Thyroid gland (tissue), 4 donors: Measurements from ENCODE around the gene PSMD1. TPM values are rescaled to one million over a fixed set of nuclear protein-coding genes. Genes with fewer than 3 reads are reported as not detected.

Source experiments
- DNase-seq, 2 donors: peaks; one replicate each; pipeline ENCODE4 v3.0.0-alpha.2; 2019
- H3K27ac ChIP-seq, 3 donors: fragments of 200-600 bp; sonication (generic); 1 replicate in 2 of 3; 2 replicates in 1 of 3; pipeline ENCODE4 v1.5.1; 2016 to 2019; ENCODE audit warnings: mild to moderate bottlenecking in 1 of 3, moderate library complexity in 1 of 3
- H3K27me3 ChIP-seq: fragments of 200-600 bp; sonication (generic); one replicate; pipeline ENCODE4 v1.5.1; 2019
- H3K36me3 ChIP-seq, 2 donors: fragments of 200-600 bp; sonication (generic); one replicate each; pipeline ENCODE4 v1.5.1; 2016 to 2019
- H3K4me1 ChIP-seq, 2 donors: fragments of 200-600 bp; sonication (generic); one replicate each; pipeline ENCODE4 v1.5.1; 2017 to 2019
- H3K4me3 ChIP-seq, 3 donors: fragments of 200-600 bp; sonication (generic); replicated peaks in 1 of 3; 1 replicate in 2 of 3; 2 replicates in 1 of 3; pipeline ENCODE4 v1.5.1; 2016; ENCODE audit warnings: mild to moderate bottlenecking in 1 of 3
- H3K9me3 ChIP-seq: fragments of 200-600 bp; sonication (generic); one replicate; pipeline ENCODE4 v1.5.1; 2017
- POLR2A ChIP-seq, 2 donors: fragments of 450-650 bp; IDR thresholded peaks; one replicate each; pipeline ENCODE4 v1.6.1; 2017; ENCODE audit warnings: antibody characterized with exemption in 2 of 2, mild to moderate bottlenecking in 2 of 2, moderate library complexity in 1 of 2
- WGBS, 2 donors: methylation state at CpG; one replicate each; pipeline ENCODE4 v1.1.5; 2017; 5-methylcytosine and 5-hydroxymethylcytosine counted together
- intact Hi-C: fragments of 100-400 bp; cut with DNase I; formaldehyde crosslinking; loops from one replicate; pipeline ENCODE4 v1.15.1; 2023
- total RNA-seq, 4 donors: library from RNA; depleted of rRNA; stranded (reverse); fragments of >200 nt; gene quantifications; one replicate each; pipeline ENCODE4 v1.2.3, GENCODE V29; 2016
- TF ChIP-seq, protein P1 (sequence below), 6 experiments: fragments of 200-600 bp in 3 of 6; fragments of 450-650 bp in 3 of 6; sonication (generic) in 3 of 6; IDR thresholded peaks; one replicate each; pipeline ENCODE4 v1.5.1; 2016 to 2019; ENCODE audit warnings: antibody characterized with exemption in 6 of 6, mild to moderate bottlenecking in 2 of 6, inconsistent platforms in 1 of 6, moderate library complexity in 1 of 6

The PSMD1 gene
- total RNA-seq, 4 donors from 2014 or later = 60.2 to 98.7 (median 78.4) TPM

DNA sequence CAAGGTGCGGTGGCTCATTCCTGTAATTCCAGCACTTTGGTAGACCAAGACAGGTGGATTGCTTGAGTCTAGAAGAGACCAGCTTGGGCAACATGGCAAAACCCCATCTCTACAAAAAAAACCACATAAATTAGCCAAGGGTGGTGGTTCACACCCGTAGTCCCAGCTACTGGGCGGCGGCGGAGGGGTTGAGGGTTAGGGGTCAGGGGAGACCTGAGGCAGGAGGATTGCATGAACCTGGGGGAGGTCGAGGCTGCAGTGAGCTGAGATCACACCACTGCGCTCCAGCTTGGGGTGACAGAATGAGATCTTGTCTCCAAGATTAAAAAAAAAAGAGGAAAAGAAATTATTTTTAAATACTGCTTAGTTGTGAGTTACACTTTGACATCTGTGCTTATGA, 69.5 kb downstream of the PSMD1 start:
- no peaks in the 10 kb centered on the region for H3K27me3 ChIP-seq
- H3K4me3 ChIP-seq = no peak overlapping the region
- WGBS, 2 donors = 96 to 97% methylated on average over 7 of the region's 7 CpGs
- DNase-seq = no peak
- intact Hi-C loops = no loop called here
- H3K27ac ChIP-seq = no peak overlapping the region
- H3K9me3 ChIP-seq = no peaks in the 10 kb centered on the region
- H3K4me1 ChIP-seq = peaks cover 7 to 16% of the 10 kb centered on the region in 2 donors
- no peaks in the 10 kb centered on the region for H3K36me3 ChIP-seq
- TF ChIP-seq POLR2A (IDR thresholded peaks at IDR 0.05) = no peak
- TF ChIP-seq, protein P1, sequence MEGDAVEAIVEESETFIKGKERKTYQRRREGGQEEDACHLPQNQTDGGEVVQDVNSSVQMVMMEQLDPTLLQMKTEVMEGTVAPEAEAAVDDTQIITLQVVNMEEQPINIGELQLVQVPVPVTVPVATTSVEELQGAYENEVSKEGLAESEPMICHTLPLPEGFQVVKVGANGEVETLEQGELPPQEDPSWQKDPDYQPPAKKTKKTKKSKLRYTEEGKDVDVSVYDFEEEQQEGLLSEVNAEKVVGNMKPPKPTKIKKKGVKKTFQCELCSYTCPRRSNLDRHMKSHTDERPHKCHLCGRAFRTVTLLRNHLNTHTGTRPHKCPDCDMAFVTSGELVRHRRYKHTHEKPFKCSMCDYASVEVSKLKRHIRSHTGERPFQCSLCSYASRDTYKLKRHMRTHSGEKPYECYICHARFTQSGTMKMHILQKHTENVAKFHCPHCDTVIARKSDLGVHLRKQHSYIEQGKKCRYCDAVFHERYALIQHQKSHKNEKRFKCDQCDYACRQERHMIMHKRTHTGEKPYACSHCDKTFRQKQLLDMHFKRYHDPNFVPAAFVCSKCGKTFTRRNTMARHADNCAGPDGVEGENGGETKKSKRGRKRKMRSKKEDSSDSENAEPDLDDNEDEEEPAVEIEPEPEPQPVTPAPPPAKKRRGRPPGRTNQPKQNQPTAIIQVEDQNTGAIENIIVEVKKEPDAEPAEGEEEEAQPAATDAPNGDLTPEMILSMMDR (IDR thresholded peaks at IDR 0.05) = no peak

DNA sequence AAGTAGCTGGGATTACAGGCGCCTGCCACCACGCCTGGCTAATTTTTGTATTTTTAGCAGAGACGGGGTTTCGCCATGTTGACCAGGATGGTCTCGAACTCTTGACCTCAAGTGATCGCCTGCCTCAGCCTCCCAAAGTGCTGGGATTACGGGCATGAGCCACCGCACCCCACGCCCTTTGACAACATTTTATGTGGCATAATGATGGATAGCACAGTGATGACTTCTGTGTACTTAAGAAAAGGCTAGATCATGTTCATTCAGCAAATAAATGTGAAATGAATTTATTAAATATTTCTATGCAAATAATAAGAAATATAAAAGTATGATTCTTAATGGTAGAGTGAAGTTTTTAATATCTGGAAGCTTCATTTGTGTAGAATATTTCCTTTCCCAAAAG, 70.8 kb downstream of the PSMD1 start:
- Histone ChIP-seq H3K36me3 (no peaks in the 10 kb centered on the region), H3K9me3 (no peaks in the 10 kb centered on the region), H3K4me3 (no peak overlapping the region), H3K27me3 (no peaks in the 10 kb centered on the region), H3K27ac (no peak overlapping the region), H3K4me1 (peaks cover 7 to 16% of the 10 kb centered on the region in 2 donors)
- no peak for TF ChIP-seq POLR2A (IDR thresholded peaks at IDR 0.05)
- WGBS, 2 donors = 95 to 97% methylated on average over 9 of the region's 9 CpGs
- intact Hi-C loops = no loop called here
- no peak for DNase-seq

DNA sequence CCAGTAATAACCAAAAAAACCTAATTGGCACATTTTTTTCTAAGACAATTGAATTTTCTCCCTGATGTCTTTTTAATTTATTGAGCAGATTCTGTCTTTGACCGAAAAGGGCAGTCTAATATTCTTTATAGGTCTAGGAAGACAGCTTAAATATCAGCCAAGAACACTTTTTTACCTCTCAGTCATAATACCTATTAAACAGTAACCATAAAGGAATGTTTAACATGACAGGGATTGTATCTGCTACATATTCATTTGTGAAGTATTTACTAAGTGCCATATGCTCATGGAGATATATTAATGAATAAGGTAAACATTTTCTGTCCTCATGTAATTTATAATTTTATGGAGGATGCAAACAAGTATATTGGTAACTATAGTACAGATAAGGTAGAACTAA, 71.3 kb downstream of the PSMD1 start:
- TF ChIP-seq, protein P1 (IDR thresholded peaks at IDR 0.05) = no peak
- no peak for TF ChIP-seq POLR2A (IDR thresholded peaks at IDR 0.05)

DNA sequence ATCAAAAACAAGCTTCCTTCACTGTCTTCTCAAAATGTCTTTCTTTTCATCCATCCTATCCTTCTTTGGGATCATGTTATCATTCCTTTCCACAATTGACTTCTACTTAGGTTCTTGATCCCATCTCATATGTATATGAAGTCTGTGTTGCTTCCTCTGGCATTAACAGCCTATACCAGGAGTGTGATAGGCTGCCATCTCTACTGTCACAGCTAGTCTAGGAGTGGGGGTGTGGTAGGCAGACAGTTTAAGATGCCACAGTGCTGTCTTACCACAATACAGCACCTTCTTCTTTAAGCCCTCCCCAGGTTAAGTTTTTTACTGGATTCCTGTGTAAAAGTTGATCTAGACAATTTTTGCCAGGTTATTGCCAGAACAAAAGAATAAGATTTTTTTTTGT, 71.9 kb downstream of the PSMD1 start:
- H3K36me3 ChIP-seq = no peaks in the 10 kb centered on the region
- no peak for TF ChIP-seq POLR2A (IDR thresholded peaks at IDR 0.05)
- TF ChIP-seq, protein P1 (IDR thresholded peaks at IDR 0.05) = no peak
- DNase-seq = no peak
- no peak overlapping the region for H3K4me3 ChIP-seq
- peaks cover 3 to 15% of the 10 kb centered on the region in 2 donors for H3K4me1 ChIP-seq
- H3K9me3 ChIP-seq = no peaks in the 10 kb centered on the region
- H3K27me3 ChIP-seq = no peaks in the 10 kb centered on the region
- intact Hi-C loops = no loop called here
- H3K27ac ChIP-seq = no peak overlapping the region

More for the DNA sequence above, 71.3 kb downstream of the PSMD1 start:
- H3K4me1 ChIP-seq = peaks cover 7 to 16% of the 10 kb centered on the region in 2 donors
- no peaks in the 10 kb centered on the region for H3K36me3 ChIP-seq
- intact Hi-C loops = no loop called here
- DNase-seq = no peak
- H3K27me3 ChIP-seq = no peaks in the 10 kb centered on the region
- H3K27ac ChIP-seq = no peak overlapping the region
- WGBS, 2 donors = 98% methylated on average over 1 of the region's 1 CpG
- no peaks in the 10 kb centered on the region for H3K9me3 ChIP-seq
- no peak overlapping the region for H3K4me3 ChIP-seq

DNA sequence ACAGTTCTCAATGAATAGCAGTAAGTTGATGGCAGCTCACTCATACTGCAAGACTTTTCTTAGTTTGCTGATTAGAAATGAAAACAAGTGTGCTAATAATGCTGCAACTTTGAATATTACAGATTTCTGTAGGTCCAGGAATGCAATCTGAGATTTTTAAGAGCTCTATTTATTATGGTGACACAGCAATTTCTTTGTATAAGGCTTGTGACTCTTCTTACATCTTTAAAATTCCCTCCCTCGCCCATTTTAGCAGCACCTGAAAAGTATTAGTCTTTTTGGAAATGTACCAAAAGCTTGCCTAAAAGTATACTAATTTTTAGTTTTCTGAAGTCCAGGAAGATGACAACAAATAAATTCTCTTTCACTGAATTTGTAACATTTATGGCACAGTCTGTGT, 72.5 kb downstream of the PSMD1 start:
- H3K27me3 ChIP-seq = no peaks in the 10 kb centered on the region
- DNase-seq = no peak
- no peak overlapping the region for H3K27ac ChIP-seq
- H3K4me3 ChIP-seq = no peak overlapping the region
- H3K36me3 ChIP-seq = no peaks in the 10 kb centered on the region
- peaks cover 0 to 8% of the 10 kb centered on the region in 2 donors for H3K4me1 ChIP-seq
- WGBS, 2 donors = 97 to 98% methylated on average over 1 of the region's 1 CpG
- H3K9me3 ChIP-seq = no peaks in the 10 kb centered on the region
- TF ChIP-seq POLR2A (IDR thresholded peaks at IDR 0.05) = no peak
- TF ChIP-seq, protein P1 (IDR thresholded peaks at IDR 0.05) = no peak
- intact Hi-C loops = no loop called here
